Measurements from ENCODE around the gene ETS1.

Gene ETS1

GRCh38 chr11:128596250-128596649 lies 8.9 kb upstream of the ETS1 start:
- Histone ChIP-seq H3K27ac (ENCODE audit: low read depth, low read length) (no peak overlapping the region), H3K18ac (ENCODE audit: low read length) (peak overlapping the region; percentile 25), H2BK120ac (ENCODE audit: low read depth, low read length) (peak overlapping the region; percentile 97), H3K4me1 (ENCODE audit: control insufficient read depth, low read depth, low read length) (peaks cover 32% of the 10 kb centered on the region), H3K23ac (ENCODE audit: low read length) (no peak overlapping the region), H3K27me3 (ENCODE audit: insufficient read depth, low read length, poor library complexity) (no peaks in the 10 kb centered on the region), H3K9ac (ENCODE audit: low read length) (no peak overlapping the region), H4K5ac (ENCODE audit: low read length) (no peak overlapping the region), H3K4ac (ENCODE audit: low read depth, low read length) (peak overlapping the region; percentile 55), H2AK5ac (ENCODE audit: low read length) (no peak overlapping the region), H3K4me3 (ENCODE audit: low read length) (no peak overlapping the region), H3K36me3 (ENCODE audit: control insufficient read depth, insufficient read depth, low read length) (no peaks in the 10 kb centered on the region), H3K79me2 (ENCODE audit: control insufficient read depth, insufficient read depth, low read length) (no peaks in the 10 kb centered on the region), H3K56ac (ENCODE audit: low read length) (no peak overlapping the region), H3K4me2 (ENCODE audit: low read length) (no peak overlapping the region), H2BK5ac (ENCODE audit: low read length) (no peak overlapping the region), H4K8ac (ENCODE audit: low read depth, low read length) (no peak overlapping the region), H3K79me1 (ENCODE audit: low read length) (no peaks in the 10 kb centered on the region), H2BK15ac (replicated peaks; ENCODE audit: low read depth) (no peak overlapping the region)
- WGBS (ENCODE audit: extremely low coverage, insufficient coverage, low lambda C conversion rate): no CpG with 5 or more reads among the region's 2 CpGs
- DNase-seq: no peak

GRCh38 chr11:128595775-128596174 lies 8.4 kb upstream of the ETS1 start:
- H2AK5ac ChIP-seq (ENCODE audit: low read length): no peak overlapping the region
- DNase-seq: no peak
- H3K27ac ChIP-seq (ENCODE audit: low read depth, low read length): no peak overlapping the region
- H3K4ac ChIP-seq (ENCODE audit: low read depth, low read length): peak overlapping the region; percentile 55
- H3K4me3 ChIP-seq (ENCODE audit: low read length): no peak overlapping the region
- no CpG with 5 or more reads among the region's 3 CpGs for WGBS (ENCODE audit: extremely low coverage, insufficient coverage, low lambda C conversion rate)
- no peak overlapping the region for H4K8ac ChIP-seq (ENCODE audit: low read depth, low read length)
- no peak overlapping the region for H2BK15ac ChIP-seq (replicated peaks; ENCODE audit: low read depth)
- no peaks in the 10 kb centered on the region for H3K79me1 ChIP-seq (ENCODE audit: low read length)
- no peak overlapping the region for H3K9ac ChIP-seq (ENCODE audit: low read length)
- no peaks in the 10 kb centered on the region for H3K27me3 ChIP-seq (ENCODE audit: insufficient read depth, low read length, poor library complexity)
- H4K5ac ChIP-seq (ENCODE audit: low read length): no peak overlapping the region
- peak overlapping the region; percentile 69 for H2BK5ac ChIP-seq (ENCODE audit: low read length)
- H3K18ac ChIP-seq (ENCODE audit: low read length): peak overlapping the region; percentile 25
- H3K36me3 ChIP-seq (ENCODE audit: control insufficient read depth, insufficient read depth, low read length): no peaks in the 10 kb centered on the region
- H3K4me1 ChIP-seq (ENCODE audit: control insufficient read depth, low read depth, low read length): peaks cover 32% of the 10 kb centered on the region
- no peak overlapping the region for H3K23ac ChIP-seq (ENCODE audit: low read length)
- peak overlapping the region; percentile 97 for H2BK120ac ChIP-seq (ENCODE audit: low read depth, low read length)
- H3K56ac ChIP-seq (ENCODE audit: low read length): no peak overlapping the region
- H3K4me2 ChIP-seq (ENCODE audit: low read length): no peak overlapping the region
- H3K79me2 ChIP-seq (ENCODE audit: control insufficient read depth, insufficient read depth, low read length): no peaks in the 10 kb centered on the region

DNA sequence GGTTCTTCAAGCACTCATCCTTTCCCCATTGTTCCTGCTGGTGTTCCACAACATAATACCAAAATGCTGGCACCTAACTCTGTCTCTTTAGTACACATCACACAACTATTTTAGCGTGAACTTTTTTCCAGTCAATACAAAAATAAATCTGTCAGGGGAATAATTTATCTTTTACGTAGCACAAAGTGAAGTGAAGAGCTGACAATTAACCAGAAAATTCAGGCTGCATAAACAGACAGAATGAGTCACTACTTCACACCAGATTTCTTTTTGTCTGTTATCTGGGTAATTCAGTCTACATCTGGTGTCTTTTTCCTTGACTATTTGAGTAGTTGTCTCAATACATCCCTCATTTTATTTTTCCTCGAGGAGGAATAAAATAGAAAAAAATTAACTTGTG lies 7.9 kb upstream of the ETS1 start:
- Histone ChIP-seq H3K36me3 (ENCODE audit: control insufficient read depth, insufficient read depth, low read length) (no peaks in the 10 kb centered on the region), H3K56ac (ENCODE audit: low read length) (no peak overlapping the region), H2AK5ac (ENCODE audit: low read length) (no peak overlapping the region), H3K27ac (ENCODE audit: low read depth, low read length) (no peak overlapping the region), H3K4me3 (ENCODE audit: low read length) (no peak overlapping the region), H4K8ac (ENCODE audit: low read depth, low read length) (no peak overlapping the region), H3K23ac (ENCODE audit: low read length) (no peak overlapping the region), H3K4me2 (ENCODE audit: low read length) (no peak overlapping the region), H3K27me3 (ENCODE audit: insufficient read depth, low read length, poor library complexity) (no peaks in the 10 kb centered on the region), H3K4me1 (ENCODE audit: control insufficient read depth, low read depth, low read length) (peaks cover 32% of the 10 kb centered on the region), H3K79me2 (ENCODE audit: control insufficient read depth, insufficient read depth, low read length) (no peaks in the 10 kb centered on the region), H4K5ac (ENCODE audit: low read length) (no peak overlapping the region), H2BK5ac (ENCODE audit: low read length) (no peak overlapping the region), H3K4ac (ENCODE audit: low read depth, low read length) (no peak overlapping the region), H3K9ac (ENCODE audit: low read length) (no peak overlapping the region), H3K79me1 (ENCODE audit: low read length) (no peaks in the 10 kb centered on the region), H3K18ac (ENCODE audit: low read length) (no peak overlapping the region), H2BK15ac (replicated peaks; ENCODE audit: low read depth) (peak overlapping the region; percentile 27), H2BK120ac (ENCODE audit: low read depth, low read length) (no peak overlapping the region)
- no CpG with 5 or more reads among the region's 3 CpGs for WGBS (ENCODE audit: extremely low coverage, insufficient coverage, low lambda C conversion rate)
- no peak for DNase-seq

- H3K27me3 ChIP-seq (ENCODE audit: insufficient read depth, low read length, poor library complexity): no peaks in the 10 kb centered on the region
- peak overlapping the region; percentile 78 for H3K18ac ChIP-seq (ENCODE audit: low read length)
- peak overlapping the region; percentile 15 for H2BK120ac ChIP-seq (ENCODE audit: low read depth, low read length)
- no peak overlapping the region for H3K27ac ChIP-seq (ENCODE audit: low read depth, low read length)
- no peak overlapping the region for H3K23ac ChIP-seq (ENCODE audit: low read length)
- H2BK15ac ChIP-seq (replicated peaks; ENCODE audit: low read depth): peak overlapping the region; percentile 42
- WGBS (ENCODE audit: extremely low coverage, insufficient coverage, low lambda C conversion rate): no CpG with 5 or more reads among the region's 1 CpG
- no peaks in the 10 kb centered on the region for H3K79me2 ChIP-seq (ENCODE audit: control insufficient read depth, insufficient read depth, low read length)
- no peaks in the 10 kb centered on the region for H3K36me3 ChIP-seq (ENCODE audit: control insufficient read depth, insufficient read depth, low read length)
- no peak overlapping the region for H3K4me3 ChIP-seq (ENCODE audit: low read length)
- H3K79me1 ChIP-seq (ENCODE audit: low read length): no peaks in the 10 kb centered on the region
- H2BK5ac ChIP-seq (ENCODE audit: low read length): peak overlapping the region; percentile 67
- no peak overlapping the region for H3K9ac ChIP-seq (ENCODE audit: low read length)
- peak overlapping the region; percentile 35 for H2AK5ac ChIP-seq (ENCODE audit: low read length)
- no peak overlapping the region for H3K4ac ChIP-seq (ENCODE audit: low read depth, low read length)
- no peak overlapping the region for H4K5ac ChIP-seq (ENCODE audit: low read length)
- no peak for DNase-seq
- H4K8ac ChIP-seq (ENCODE audit: low read depth, low read length): no peak overlapping the region
- H3K56ac ChIP-seq (ENCODE audit: low read length): no peak overlapping the region
- peaks cover 32% of the 10 kb centered on the region for H3K4me1 ChIP-seq (ENCODE audit: control insufficient read depth, low read depth, low read length)
- H3K4me2 ChIP-seq (ENCODE audit: low read length): no peak overlapping the region
Measured at GRCh38 chr11:128594226-128594625, 6.9 kb upstream of the ETS1 start.

- H2BK120ac ChIP-seq (ENCODE audit: low read depth, low read length): peak overlapping the region; percentile 18
- H3K36me3 ChIP-seq (ENCODE audit: control insufficient read depth, insufficient read depth, low read length): no peaks in the 10 kb centered on the region
- H3K23ac ChIP-seq (ENCODE audit: low read length): no peak overlapping the region
- peak; percentile 98 for DNase-seq
- H3K18ac ChIP-seq (ENCODE audit: low read length): peak overlapping the region; percentile 78
- H2BK15ac ChIP-seq (replicated peaks; ENCODE audit: low read depth): no peak overlapping the region
- no peak overlapping the region for H3K4me2 ChIP-seq (ENCODE audit: low read length)
- peak overlapping the region; percentile 81 for H2BK5ac ChIP-seq (ENCODE audit: low read length)
- peaks cover 29% of the 10 kb centered on the region for H3K4me1 ChIP-seq (ENCODE audit: control insufficient read depth, low read depth, low read length)
- WGBS (ENCODE audit: extremely low coverage, insufficient coverage, low lambda C conversion rate): no CpG with 5 or more reads among the region's 4 CpGs
- no peaks in the 10 kb centered on the region for H3K79me2 ChIP-seq (ENCODE audit: control insufficient read depth, insufficient read depth, low read length)
- H3K9ac ChIP-seq (ENCODE audit: low read length): no peak overlapping the region
- no peaks in the 10 kb centered on the region for H3K79me1 ChIP-seq (ENCODE audit: low read length)
- no peak overlapping the region for H4K5ac ChIP-seq (ENCODE audit: low read length)
- no peak overlapping the region for H3K4me3 ChIP-seq (ENCODE audit: low read length)
- no peaks in the 10 kb centered on the region for H3K27me3 ChIP-seq (ENCODE audit: insufficient read depth, low read length, poor library complexity)
- no peak overlapping the region for H2AK5ac ChIP-seq (ENCODE audit: low read length)
- peak overlapping the region; percentile 93 for H4K8ac ChIP-seq (ENCODE audit: low read depth, low read length)
- peak overlapping the region; percentile 78 for H3K27ac ChIP-seq (ENCODE audit: low read depth, low read length)
- H3K56ac ChIP-seq (ENCODE audit: low read length): no peak overlapping the region
- no peak overlapping the region for H3K4ac ChIP-seq (ENCODE audit: low read depth, low read length)
Measured at GRCh38 chr11:128593281-128593680, 5.9 kb upstream of the ETS1 start.

DNA sequence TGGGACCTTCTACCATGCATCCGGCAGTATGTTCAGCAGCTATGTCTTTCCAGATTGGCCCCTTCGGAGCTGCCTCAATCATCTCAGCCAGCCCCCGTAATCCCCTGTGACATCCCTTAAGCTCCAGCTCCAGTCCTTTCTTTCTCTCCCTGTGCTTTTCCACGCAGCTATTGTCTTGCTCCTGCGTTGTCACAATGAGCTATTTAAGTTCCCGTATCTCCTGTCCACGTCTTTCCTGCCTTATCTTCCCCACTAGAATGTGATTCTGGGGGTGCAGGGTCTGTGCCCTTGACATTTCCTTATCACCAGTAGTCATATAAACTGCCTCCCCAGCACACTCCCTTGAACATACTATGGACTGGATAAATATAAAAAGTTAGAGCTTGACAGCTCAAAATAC lies 5.1 kb upstream of the ETS1 start:
- peak overlapping the region; percentile 3 for H2BK120ac ChIP-seq (ENCODE audit: low read depth, low read length)
- peak overlapping the region; percentile 31 for H2AK5ac ChIP-seq (ENCODE audit: low read length)
- H3K18ac ChIP-seq (ENCODE audit: low read length): peak overlapping the region; percentile 62
- no peaks in the 10 kb centered on the region for H3K79me1 ChIP-seq (ENCODE audit: low read length)
- H3K9ac ChIP-seq (ENCODE audit: low read length): no peak overlapping the region
- H3K27me3 ChIP-seq (ENCODE audit: insufficient read depth, low read length, poor library complexity): no peaks in the 10 kb centered on the region
- H3K4ac ChIP-seq (ENCODE audit: low read depth, low read length): peak overlapping the region; percentile 93
- no peaks in the 10 kb centered on the region for H3K36me3 ChIP-seq (ENCODE audit: control insufficient read depth, insufficient read depth, low read length)
- no peak overlapping the region for H3K4me2 ChIP-seq (ENCODE audit: low read length)
- peak overlapping the region; percentile 66 for H3K56ac ChIP-seq (ENCODE audit: low read length)
- no peak overlapping the region for H4K8ac ChIP-seq (ENCODE audit: low read depth, low read length)
- no peak overlapping the region for H4K5ac ChIP-seq (ENCODE audit: low read length)
- peak overlapping the region; percentile 3 for H2BK15ac ChIP-seq (replicated peaks; ENCODE audit: low read depth)
- no CpG with 5 or more reads among the region's 7 CpGs for WGBS (ENCODE audit: extremely low coverage, insufficient coverage, low lambda C conversion rate)
- H3K79me2 ChIP-seq (ENCODE audit: control insufficient read depth, insufficient read depth, low read length): no peaks in the 10 kb centered on the region
- no peak overlapping the region for H3K23ac ChIP-seq (ENCODE audit: low read length)
- H3K27ac ChIP-seq (ENCODE audit: low read depth, low read length): no peak overlapping the region
- H3K4me1 ChIP-seq (ENCODE audit: control insufficient read depth, low read depth, low read length): peaks cover 28% of the 10 kb centered on the region
- no peak for DNase-seq
- peak overlapping the region; percentile 78 for H2BK5ac ChIP-seq (ENCODE audit: low read length)
- H3K4me3 ChIP-seq (ENCODE audit: low read length): no peak overlapping the region

All from mesendoderm (in vitro differentiated cells).